HepG2 (cell line): Measurements from ENCODE around the gene PRKAR1B. TPM values are rescaled to one million over a fixed set of nuclear protein-coding genes. Genes with fewer than 3 reads are reported as not detected.

ENCODE experiments used
- ATAC-seq: fragments of 200-7000 bp; cut with Tn5 transposase; 3 replicates; pipeline ENCODE4 v1.9.1; 2020; ENCODE audit warnings: mild to moderate bottlenecking, moderate library complexity
- BruUV-seq: library from RNA; stranded (reverse); fragments of 400-500 nt; replicated peaks from 2 replicates; lab custom pipeline; 2021; lab: Mats Ljungman, UMichigan
- CTCF ChIA-PET: fragments of 300-600 bp; formaldehyde crosslinking; extraction: SDS; loops from one replicate; lab custom pipeline; 2021; ENCODE audit warnings: low total read pairs, inconsistent platforms, low intra/inter-chr PET ratio; lab: Yijun Ruan, JAX
- POLR2A ChIA-PET: fragments of 350-600 bp; sonication (Branson Sonifier 250); formaldehyde crosslinking; loops from one replicate; lab custom pipeline; 2020; ENCODE audit warnings: antibody characterized with exemption, inconsistent platforms; lab: Yijun Ruan, JAX
- DNase-seq: peaks from one replicate; pipeline ENCODE4 v3.0.0-alpha.2; 2015; ENCODE audit warnings: low spot score
- FAIRE-seq: peaks from 3 replicates; lab custom pipeline; 2011; peaks lifted over from hg19 to GRCh38; lab: Jason Lieb, UNC
- H2AFZ ChIP-seq: one replicate; pipeline ENCODE4 v1.6.1; 2011; ENCODE audit warnings: low read length, inconsistent platforms
- H3K27ac ChIP-seq: fragments of 300-600 bp; 3 replicates; pipeline ENCODE4 v1.8.0; 2011; ENCODE audit warnings: mixed run types, mild to moderate bottlenecking, mixed read lengths, low read length, inconsistent platforms; ENCODE audit not compliant: insufficient read depth; ENCODE audit errors: extremely low read length
- H3K27me3 ChIP-seq, 2 experiments: fragments of 200-600 bp in 1 of 2; 2 replicates in 1 of 2; 3 replicates in 1 of 2; pipeline versions ENCODE4 v1.6.0 to v1.8.0; 2011; ENCODE audit warnings: low read length in 2 of 2, mild to moderate bottlenecking in 2 of 2, moderate library complexity in 2 of 2, inconsistent platforms in 1 of 2; ENCODE audit not compliant: insufficient read depth in 2 of 2, control insufficient read depth in 1 of 2
- H3K36me3 ChIP-seq, 2 experiments: fragments of 200-600 bp in 1 of 2; replicated peaks in 1 of 2; 2 replicates in 1 of 2; 3 replicates in 1 of 2; pipeline versions ENCODE4 v1.5.1 to v1.8.0; 2011; ENCODE audit warnings: low read length in 2 of 2, inconsistent platforms in 1 of 2; ENCODE audit not compliant: insufficient read depth in 2 of 2, control insufficient read depth in 1 of 2
- H3K4me1 ChIP-seq: 2 replicates; pipeline ENCODE4 v1.5.1; 2012; ENCODE audit warnings: low read length, inconsistent platforms; ENCODE audit not compliant: insufficient read depth
- H3K4me2 ChIP-seq: 2 replicates; pipeline ENCODE4 v1.6.0; 2011; ENCODE audit warnings: low read depth, low read length, inconsistent platforms
- H3K4me3 ChIP-seq, 3 experiments: fragments of 200-600 bp in 1 of 3; sonication (generic), shearing (Covaris generic) in 1 of 3; replicated peaks in 1 of 3; 2 replicates each; pipeline ENCODE4 v1.5.1; 2011 to 2016; ENCODE audit warnings: low read length in 3 of 3, inconsistent platforms in 2 of 3, low read depth in 2 of 3, mild to moderate bottlenecking in 2 of 3, control low read depth in 1 of 3, mixed read lengths in 1 of 3; ENCODE audit not compliant: insufficient read depth in 1 of 3
- H3K79me2 ChIP-seq: one replicate; pipeline ENCODE4 v1.6.1; 2011; ENCODE audit warnings: low read length, inconsistent platforms; ENCODE audit not compliant: insufficient read depth
- H3K9ac ChIP-seq: 2 replicates; pipeline ENCODE4 v1.6.0; 2011; ENCODE audit warnings: mild to moderate bottlenecking, low read depth, low read length, inconsistent platforms; ENCODE audit not compliant: insufficient read depth
- H3K9me3 ChIP-seq: 2 replicates; pipeline ENCODE4 v1.5.1; 2012; ENCODE audit warnings: mild to moderate bottlenecking, low read length
- H4K20me1 ChIP-seq: 2 replicates; pipeline ENCODE4 v1.6.0; 2011; ENCODE audit warnings: inconsistent platforms, mild to moderate bottlenecking, low read length, moderate library complexity; ENCODE audit not compliant: insufficient read depth
- KLF6 ChIP-seq: IDR thresholded peaks from 2 replicates; pipeline ENCODE4 v1.8.0; 2016; ENCODE audit warnings: missing biosample characterization, missing genetic modification reagents
- RAD21 ChIP-seq: fragments of 450-650 bp; formaldehyde crosslinking; IDR thresholded peaks from 2 replicates; pipeline ENCODE4 v1.5.0; 2020; ENCODE audit warnings: mild to moderate bottlenecking
- REL ChIP-seq: sonication (generic); formaldehyde crosslinking; conservative IDR thresholded peaks from 2 replicates; pipeline ENCODE4 v1.8.0; 2022; ENCODE audit warnings: mild to moderate bottlenecking, missing genetic modification reagents, moderate library complexity
- TBL1XR1 ChIP-seq: fragments of 150-350 bp; IDR thresholded peaks from 2 replicates; pipeline ENCODE4 v1.6.1; 2014; ENCODE audit warnings: borderline replicate concordance, low read length; ENCODE audit not compliant: partially characterized antibody
- ZNF737 ChIP-seq: sonication (generic); formaldehyde crosslinking; IDR thresholded peaks from 2 replicates; pipeline ENCODE4 v1.5.0; 2020; ENCODE audit warnings: missing genetic modification reagents, mild to moderate bottlenecking, borderline replicate concordance
- WGBS: methylation state at CpG from one replicate; pipeline ENCODE4 v1.1.6; 2017; ENCODE audit warnings: low lambda C conversion rate; 5-methylcytosine and 5-hydroxymethylcytosine counted together
- in situ Hi-C: cut with HindIII; loops from 2 replicates; pipeline ENCODE4 v1.10.0; 2017; ENCODE audit warnings: low pct_unique_long_range_greater_than_20kb; ENCODE audit not compliant: extremely low pct_ligation_motif_present
- intact Hi-C: fragments of 100-400 bp; cut with micrococcal nuclease; formaldehyde crosslinking; loops from one replicate; pipeline ENCODE4 v1.10.0; 2022; ENCODE audit not compliant: unreplicated experiment
- polyA plus RNA-seq, 8 experiments: library from polyadenylated mRNA; depleted of rRNA in 3 of 8; stranded (reverse) in 7 of 8; unstranded in 1 of 8; fragments of >200 nt; fragmentation: Illumina TruSeq in 4 of 8; extraction: Trizol in 4 of 8; gene quantifications; 2 replicates each; pipeline versions ENCODE4 v1.2.1 to v1.2.3, GENCODE V29; 2011 to 2016; ENCODE audit warnings: low read depth in 4 of 8, missing spikeins in 1 of 8, mixed read lengths in 1 of 8; ENCODE audit not compliant: insufficient read depth in 1 of 8
- total RNA-seq, 5 experiments: library from RNA; depleted of rRNA; stranded (reverse); fragments of >200 nt; fragmentation: Illumina TruSeq; extraction: Trizol; gene quantifications; 2 replicates each; pipeline ENCODE4 v1.2.3, GENCODE V29; 2016; ENCODE audit warnings: low read depth in 1 of 5
- TF ChIP-seq, protein P1 (sequence below): sonication (generic); formaldehyde crosslinking; IDR thresholded peaks from 2 replicates; pipeline ENCODE4 v1.4.0; 2020; ENCODE audit warnings: missing genetic modification reagents
- TF ChIP-seq, protein P2 (sequence below): sonication (generic); formaldehyde crosslinking; IDR thresholded peaks from 2 replicates; pipeline ENCODE4 v1.4.0; 2020; ENCODE audit warnings: missing genetic modification reagents

Gene PRKAR1B
- total and polyA plus RNA-seq, 2 of the 13 experiments (the other 11 are each of a cell fraction or from before 2014, with no cell fraction given) = 7.9 to 28.2 TPM

DNA sequence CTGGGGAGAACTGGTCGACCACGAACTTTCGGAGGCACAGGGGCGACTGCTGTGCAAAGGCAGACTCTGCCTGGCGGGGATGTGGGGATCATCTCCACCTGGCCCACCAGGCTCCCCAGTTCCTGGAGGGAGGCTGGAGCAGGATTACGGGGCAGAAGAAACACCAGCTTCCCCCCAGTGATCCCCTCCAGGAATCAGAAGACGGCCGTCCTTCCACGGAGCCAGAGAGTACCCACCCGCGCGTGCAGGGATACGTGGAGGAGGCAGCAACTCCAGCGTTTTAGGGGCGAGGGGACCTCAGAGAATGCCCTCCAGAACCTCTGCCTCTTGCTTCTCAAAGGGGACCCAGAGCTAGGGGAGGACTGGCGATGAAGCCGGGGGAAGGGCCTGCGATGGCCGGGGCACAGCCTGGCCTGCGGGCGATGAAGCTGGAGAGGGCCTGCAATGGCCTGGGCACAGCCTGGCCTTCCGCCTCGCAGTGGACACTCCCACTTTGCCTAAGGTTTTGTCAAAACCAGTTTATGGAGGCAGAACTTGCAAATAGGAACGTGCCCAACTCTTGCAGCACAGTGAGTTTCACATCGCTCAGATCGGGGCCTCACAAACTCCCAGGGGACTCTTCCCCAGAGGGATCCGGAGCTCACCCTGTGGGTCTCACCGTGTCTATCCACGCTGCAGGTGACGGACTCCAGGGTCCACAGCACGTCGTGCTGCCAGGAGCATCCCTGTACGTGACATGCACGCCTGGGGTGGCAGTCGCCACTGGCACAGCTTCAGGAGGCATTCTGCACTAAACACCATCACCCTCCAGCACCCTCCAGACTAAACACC is 129.5 kb downstream of the PRKAR1B start:
- POLR2A ChIA-PET = no interaction called here
- CTCF ChIA-PET = no interaction called here
- WGBS = 94% methylated on average over 23 of the region's 35 CpGs
- no peak overlapping the region for H3K4me2 ChIP-seq
- intact Hi-C loops = no loop called here
- no peak overlapping the region for H3K9ac ChIP-seq
- H3K27ac ChIP-seq = no peak overlapping the region
- no peaks in the 10 kb centered on the region for H3K79me2 ChIP-seq
- TF ChIP-seq ZNF737 (CRISPR knock-in tag) (no peak), REL (CRISPR knock-in tag) (no peak)
- TF ChIP-seq, protein P1, sequence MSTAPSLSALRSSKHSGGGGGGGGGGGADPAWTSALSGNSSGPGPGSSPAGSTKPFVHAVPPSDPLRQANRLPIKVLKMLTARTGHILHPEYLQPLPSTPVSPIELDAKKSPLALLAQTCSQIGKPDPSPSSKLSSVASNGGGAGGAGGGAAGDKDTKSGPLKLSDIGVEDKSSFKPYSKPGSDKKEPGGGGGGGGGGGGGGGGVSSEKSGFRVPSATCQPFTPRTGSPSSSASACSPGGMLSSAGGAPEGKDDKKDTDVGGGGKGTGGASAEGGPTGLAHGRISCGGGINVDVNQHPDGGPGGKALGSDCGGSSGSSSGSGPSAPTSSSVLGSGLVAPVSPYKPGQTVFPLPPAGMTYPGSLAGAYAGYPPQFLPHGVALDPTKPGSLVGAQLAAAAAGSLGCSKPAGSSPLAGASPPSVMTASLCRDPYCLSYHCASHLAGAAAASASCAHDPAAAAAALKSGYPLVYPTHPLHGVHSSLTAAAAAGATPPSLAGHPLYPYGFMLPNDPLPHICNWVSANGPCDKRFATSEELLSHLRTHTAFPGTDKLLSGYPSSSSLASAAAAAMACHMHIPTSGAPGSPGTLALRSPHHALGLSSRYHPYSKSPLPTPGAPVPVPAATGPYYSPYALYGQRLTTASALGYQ = no peak
- TF ChIP-seq, protein P2, sequence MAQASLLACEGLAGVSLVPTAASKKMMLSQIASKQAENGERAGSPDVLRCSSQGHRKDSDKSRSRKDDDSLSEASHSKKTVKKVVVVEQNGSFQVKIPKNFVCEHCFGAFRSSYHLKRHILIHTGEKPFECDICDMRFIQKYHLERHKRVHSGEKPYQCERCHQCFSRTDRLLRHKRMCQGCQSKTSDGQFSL (CRISPR knock-in tag) = no peak
- TF ChIP-seq, all 625 proteins: peak for 0
- no peak overlapping the region for H2AFZ ChIP-seq
- DNase-seq (no peak), ATAC-seq (no peak), FAIRE-seq (no peak)
- peaks cover 8% of the 10 kb centered on the region for H3K4me1 ChIP-seq
- in situ Hi-C loops = no loop called here
- BruUV-seq = no TSS peak
- H3K9me3 ChIP-seq = no peaks in the 10 kb centered on the region
- H3K4me3 ChIP-seq = no peak overlapping the region
- no peaks in the 10 kb centered on the region for H3K27me3 ChIP-seq
- H4K20me1 ChIP-seq = no peaks in the 10 kb centered on the region
- peaks cover 0 to 2% of the 10 kb centered on the region in 2 experiments; a peak in 2 of 5 replicates for H3K36me3 ChIP-seq

DNA sequence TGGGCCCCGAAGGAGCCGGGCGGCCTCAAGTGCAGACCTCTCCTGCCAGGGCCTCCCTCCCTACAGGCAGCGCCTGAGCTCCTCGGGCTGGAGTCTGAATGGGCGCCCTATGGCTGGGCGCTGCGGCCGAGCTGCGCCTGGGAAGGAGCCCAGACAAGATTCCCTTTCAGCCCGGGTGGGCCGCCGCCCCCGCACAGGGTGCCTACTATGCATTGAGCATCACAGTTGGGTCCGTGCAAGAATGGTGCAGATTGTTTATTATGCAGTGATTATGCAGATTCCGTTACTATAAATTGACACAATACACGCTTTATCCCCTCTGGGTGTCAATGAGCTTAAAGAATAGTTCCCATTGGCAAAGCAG is 130.3 kb downstream of the PRKAR1B start:
- TF ChIP-seq TBL1XR1 (no peak), RAD21 (CRISPR knock-in tag) (no peak), KLF6 (no peak)
- TF ChIP-seq, all 625 proteins: peak for 0
- in situ Hi-C loops = no loop called here
- no peak overlapping the region for H3K27ac ChIP-seq
- intact Hi-C loops = no loop called here
- DNase-seq = no peak
- H3K4me2 ChIP-seq = no peak overlapping the region
- no peaks in the 10 kb centered on the region for H3K79me2 ChIP-seq
- H3K4me3 ChIP-seq = no peak overlapping the region
- POLR2A ChIA-PET = no interaction called here
- H3K9ac ChIP-seq = no peak overlapping the region
- no TSS peak for BruUV-seq
- WGBS = 96% methylated on average over 9 of the region's 17 CpGs
- H3K4me1 ChIP-seq = peaks cover under 1% of the 10 kb centered on the region
- ATAC-seq = no peak
- no peaks in the 10 kb centered on the region for H3K27me3 ChIP-seq
- peaks cover 0 to 2% of the 10 kb centered on the region in 2 experiments; a peak in 2 of 5 replicates for H3K36me3 ChIP-seq
- H3K9me3 ChIP-seq = no peaks in the 10 kb centered on the region
- no peaks in the 10 kb centered on the region for H4K20me1 ChIP-seq
- no peak for FAIRE-seq
- no peak overlapping the region for H2AFZ ChIP-seq
- CTCF ChIA-PET = no interaction called here
